ENCODE results near the gene SHANK1.

DNA sequence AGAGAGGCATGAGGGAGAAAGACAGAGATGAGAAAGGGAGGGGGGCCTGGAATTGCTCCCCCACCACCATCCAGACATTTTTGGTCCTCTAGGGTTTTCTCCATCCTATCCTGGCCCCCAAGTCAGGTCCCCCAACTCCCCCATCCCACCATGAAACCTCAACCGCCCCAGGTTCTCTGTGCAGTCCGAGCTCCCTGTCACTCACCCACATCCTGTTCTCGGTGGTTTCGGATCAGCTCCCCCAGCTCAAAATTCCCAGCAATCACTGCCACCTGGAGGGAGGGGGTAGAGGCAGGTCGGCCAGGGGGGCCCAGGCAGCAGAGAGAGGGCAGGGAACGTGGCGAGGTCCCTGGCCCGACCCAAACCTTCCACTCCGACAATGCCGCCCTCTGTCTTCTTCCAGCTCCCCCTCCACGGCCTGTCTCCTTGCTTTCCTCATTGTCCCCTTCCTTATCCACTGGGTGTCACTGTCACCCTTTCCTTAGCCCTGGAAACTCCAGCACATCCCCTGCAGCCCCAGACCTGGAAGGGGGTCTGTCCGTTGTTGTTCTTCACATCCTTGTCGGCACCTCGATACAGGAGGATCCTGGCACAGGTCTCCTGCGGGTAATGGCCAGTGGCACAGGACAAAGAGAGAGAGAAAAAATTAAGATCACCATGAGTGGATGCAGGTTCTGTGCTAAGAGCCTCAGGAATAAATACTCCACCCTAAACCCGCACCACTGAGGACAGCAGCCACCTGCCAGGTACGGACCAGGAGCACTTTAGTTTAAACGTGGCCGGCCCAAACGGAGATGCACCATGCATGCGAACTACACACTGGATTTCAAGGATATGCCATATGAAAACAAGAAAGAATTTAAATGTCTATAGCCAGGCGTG is 15.4 kb downstream of the SHANK1 start:
- TF ChIP-seq, protein P1, sequence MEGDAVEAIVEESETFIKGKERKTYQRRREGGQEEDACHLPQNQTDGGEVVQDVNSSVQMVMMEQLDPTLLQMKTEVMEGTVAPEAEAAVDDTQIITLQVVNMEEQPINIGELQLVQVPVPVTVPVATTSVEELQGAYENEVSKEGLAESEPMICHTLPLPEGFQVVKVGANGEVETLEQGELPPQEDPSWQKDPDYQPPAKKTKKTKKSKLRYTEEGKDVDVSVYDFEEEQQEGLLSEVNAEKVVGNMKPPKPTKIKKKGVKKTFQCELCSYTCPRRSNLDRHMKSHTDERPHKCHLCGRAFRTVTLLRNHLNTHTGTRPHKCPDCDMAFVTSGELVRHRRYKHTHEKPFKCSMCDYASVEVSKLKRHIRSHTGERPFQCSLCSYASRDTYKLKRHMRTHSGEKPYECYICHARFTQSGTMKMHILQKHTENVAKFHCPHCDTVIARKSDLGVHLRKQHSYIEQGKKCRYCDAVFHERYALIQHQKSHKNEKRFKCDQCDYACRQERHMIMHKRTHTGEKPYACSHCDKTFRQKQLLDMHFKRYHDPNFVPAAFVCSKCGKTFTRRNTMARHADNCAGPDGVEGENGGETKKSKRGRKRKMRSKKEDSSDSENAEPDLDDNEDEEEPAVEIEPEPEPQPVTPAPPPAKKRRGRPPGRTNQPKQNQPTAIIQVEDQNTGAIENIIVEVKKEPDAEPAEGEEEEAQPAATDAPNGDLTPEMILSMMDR (conservative IDR thresholded peaks at IDR 0.05; ENCODE audit: low read length), result no peak; the same call in 1 of the 2 replicates
- TF ChIP-seq EZH2phosphoT487 (IDR thresholded peaks at IDR 0.05; ENCODE audit: borderline replicate concordance), result no peak
